HepG2 (cell line): ENCODE results near the gene TRRAP. TPM values are rescaled to one million over a fixed set of nuclear protein-coding genes. Genes with fewer than 3 reads are reported as not detected.
A peak's percentile ranks its signal among the peaks of the same experiment; 100 is the strongest.

Experiments
- CHD2 ChIP-seq: IDR thresholded peaks from 2 replicates; pipeline ENCODE4 v1.6.1; 2011; ENCODE audit warnings: low read depth, low read length, improper control_type of control experiment
- CREM ChIP-seq, 2 experiments: sonication (generic) in 1 of 2; formaldehyde crosslinking in 1 of 2; IDR thresholded peaks; 2 replicates each; pipeline versions ENCODE4 v1.4.0 to v1.6.1; 2016 to 2020; ENCODE audit warnings: antibody characterized with exemption in 1 of 2, mild to moderate bottlenecking in 1 of 2, missing genetic modification reagents in 1 of 2
- GPN1 ChIP-seq: sonication (generic); formaldehyde crosslinking; IDR thresholded peaks from 2 replicates; pipeline ENCODE4 v1.5.1; 2020; ENCODE audit warnings: missing genetic modification reagents, borderline replicate concordance
- HNRNPUL1 ChIP-seq: fragments of 200-400 bp; formaldehyde crosslinking; IDR thresholded peaks from 2 replicates; pipeline ENCODE4 v1.6.1; 2017; ENCODE audit warnings: low read depth, mild to moderate bottlenecking, low read length, moderate library complexity
- HOXA5 ChIP-seq: sonication (generic); formaldehyde crosslinking; IDR thresholded peaks from 2 replicates; pipeline ENCODE4 v1.4.0; 2020; ENCODE audit warnings: missing genetic modification reagents
- KLF9 ChIP-seq: IDR thresholded peaks from 2 replicates; pipeline ENCODE4 v1.6.1; 2016; ENCODE audit warnings: low read depth
- NR2F2 ChIP-seq: IDR thresholded peaks from 2 replicates; pipeline ENCODE4 v1.6.1; 2012; ENCODE audit warnings: low read depth, inconsistent platforms, borderline replicate concordance
- SIX1 ChIP-seq: sonication (generic); formaldehyde crosslinking; IDR thresholded peaks from 2 replicates; pipeline ENCODE4 v1.4.0; 2020; ENCODE audit warnings: missing genetic modification reagents, borderline replicate concordance
- SSRP1 ChIP-seq: IDR thresholded peaks from 2 replicates; pipeline ENCODE4 v1.6.1; 2016; ENCODE audit warnings: control low read depth
- TAF1 ChIP-seq: sonication (generic); formaldehyde crosslinking; IDR thresholded peaks from 2 replicates; pipeline ENCODE4 v1.4.0; 2020; ENCODE audit warnings: missing genetic modification reagents
- TIGD3 ChIP-seq: sonication (generic); formaldehyde crosslinking; IDR thresholded peaks from 2 replicates; pipeline ENCODE4 v1.5.1; 2020; ENCODE audit warnings: mild to moderate bottlenecking, missing genetic modification reagents, borderline replicate concordance
- ZBTB46 ChIP-seq: sonication (generic); formaldehyde crosslinking; IDR thresholded peaks from 2 replicates; pipeline ENCODE4 v1.4.0; 2020; ENCODE audit warnings: mild to moderate bottlenecking, missing genetic modification reagents, borderline replicate concordance
- ZBTB7B ChIP-seq: sonication (generic); formaldehyde crosslinking; IDR thresholded peaks from 2 replicates; pipeline ENCODE4 v1.4.0; 2020; ENCODE audit warnings: missing genetic modification reagents
- ZC3H13 ChIP-seq: sonication (generic); formaldehyde crosslinking; IDR thresholded peaks from 2 replicates; pipeline ENCODE4 v1.8.1; 2023; ENCODE audit warnings: mild to moderate bottlenecking, missing genetic modification reagents, moderate library complexity
- ZFY ChIP-seq: sonication (generic); formaldehyde crosslinking; IDR thresholded peaks from 2 replicates; pipeline ENCODE4 v1.4.0; 2020; ENCODE audit warnings: missing genetic modification reagents
- ZNF260 ChIP-seq: sonication (generic); formaldehyde crosslinking; IDR thresholded peaks from 2 replicates; pipeline ENCODE4 v1.4.0; 2020; ENCODE audit warnings: missing genetic modification reagents, low read depth, mild to moderate bottlenecking, borderline replicate concordance
- polyA plus RNA-seq, 8 experiments: library from polyadenylated mRNA; depleted of rRNA in 3 of 8; stranded (reverse) in 7 of 8; unstranded in 1 of 8; fragments of >200 nt; fragmentation: Illumina TruSeq in 4 of 8; extraction: Trizol in 4 of 8; gene quantifications; 2 replicates each; pipeline versions ENCODE4 v1.2.1 to v1.2.3, GENCODE V29; 2011 to 2016; ENCODE audit warnings: low read depth in 4 of 8, missing spikeins in 1 of 8, mixed read lengths in 1 of 8; ENCODE audit not compliant: insufficient read depth in 1 of 8
- total RNA-seq, 5 experiments: library from RNA; depleted of rRNA; stranded (reverse); fragments of >200 nt; fragmentation: Illumina TruSeq; extraction: Trizol; gene quantifications; 2 replicates each; pipeline ENCODE4 v1.2.3, GENCODE V29; 2016; ENCODE audit warnings: low read depth in 1 of 5
- TF ChIP-seq, protein P1 (sequence below): sonication (generic); formaldehyde crosslinking; IDR thresholded peaks from 2 replicates; pipeline ENCODE4 v1.4.0; 2020; ENCODE audit warnings: mild to moderate bottlenecking, missing genetic modification reagents
- TF ChIP-seq, protein P2 (sequence below): sonication (generic); formaldehyde crosslinking; IDR thresholded peaks from 2 replicates; pipeline ENCODE4 v1.4.0; 2020; ENCODE audit warnings: mild to moderate bottlenecking, low read depth, missing genetic modification reagents
- TF ChIP-seq, protein P3 (sequence below): IDR thresholded peaks from 2 replicates; pipeline ENCODE4 v1.6.1; 2016; ENCODE audit warnings: missing compliant biosample characterization, missing genetic modification reagents, borderline replicate concordance
- TF ChIP-seq, protein P4 (sequence below): sonication (generic); formaldehyde crosslinking; IDR thresholded peaks from 2 replicates; pipeline ENCODE4 v1.4.0; 2020; ENCODE audit warnings: missing genetic modification reagents
- TF ChIP-seq, protein P5 (sequence below): sonication (generic); formaldehyde crosslinking; IDR thresholded peaks from 2 replicates; pipeline ENCODE4 v1.8.1; 2023; ENCODE audit warnings: missing genetic modification reagents, mild to moderate bottlenecking, borderline replicate concordance

The TRRAP gene
- total and polyA plus RNA-seq, 2 of the 13 experiments (the other 11 are each of a cell fraction or from before 2014, with no cell fraction given): 8.6 to 10.5 TPM

- TF ChIP-seq, protein P1, sequence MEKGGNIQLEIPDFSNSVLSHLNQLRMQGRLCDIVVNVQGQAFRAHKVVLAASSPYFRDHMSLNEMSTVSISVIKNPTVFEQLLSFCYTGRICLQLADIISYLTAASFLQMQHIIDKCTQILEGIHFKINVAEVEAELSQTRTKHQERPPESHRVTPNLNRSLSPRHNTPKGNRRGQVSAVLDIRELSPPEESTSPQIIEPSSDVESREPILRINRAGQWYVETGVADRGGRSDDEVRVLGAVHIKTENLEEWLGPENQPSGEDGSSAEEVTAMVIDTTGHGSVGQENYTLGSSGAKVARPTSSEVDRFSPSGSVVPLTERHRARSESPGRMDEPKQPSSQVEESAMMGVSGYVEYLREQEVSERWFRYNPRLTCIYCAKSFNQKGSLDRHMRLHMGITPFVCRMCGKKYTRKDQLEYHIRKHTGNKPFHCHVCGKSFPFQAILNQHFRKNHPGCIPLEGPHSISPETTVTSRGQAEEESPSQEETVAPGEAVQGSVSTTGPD (CRISPR knock-in tag): no peak
- TF ChIP-seq, protein P2, sequence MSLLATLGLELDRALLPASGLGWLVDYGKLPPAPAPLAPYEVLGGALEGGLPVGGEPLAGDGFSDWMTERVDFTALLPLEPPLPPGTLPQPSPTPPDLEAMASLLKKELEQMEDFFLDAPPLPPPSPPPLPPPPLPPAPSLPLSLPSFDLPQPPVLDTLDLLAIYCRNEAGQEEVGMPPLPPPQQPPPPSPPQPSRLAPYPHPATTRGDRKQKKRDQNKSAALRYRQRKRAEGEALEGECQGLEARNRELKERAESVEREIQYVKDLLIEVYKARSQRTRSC (CRISPR knock-in tag): no peak
- TF ChIP-seq ZBTB7B (CRISPR knock-in tag) (no peak), ZFY (peak; percentile 30; the same call in 1 of the 2 replicates), CREM (IDR thresholded peaks at IDR 0.05) (peak; percentile 48), CREM (CRISPR knock-in tag; IDR thresholded peaks at IDR 0.05) (no peak), NR2F2 (no peak), CHD2 (no peak), HNRNPUL1 (no peak), ZBTB46 (CRISPR knock-in tag) (no peak), KLF9 (no peak), SSRP1 (peak; percentile 80), GPN1 (CRISPR knock-in tag) (no peak), ZNF260 (CRISPR knock-in tag) (no peak), ZC3H13 (no peak), TAF1 (no peak), HOXA5 (CRISPR knock-in tag) (no peak), TIGD3 (no peak), SIX1 (CRISPR knock-in tag) (no peak)
- TF ChIP-seq, protein P3, sequence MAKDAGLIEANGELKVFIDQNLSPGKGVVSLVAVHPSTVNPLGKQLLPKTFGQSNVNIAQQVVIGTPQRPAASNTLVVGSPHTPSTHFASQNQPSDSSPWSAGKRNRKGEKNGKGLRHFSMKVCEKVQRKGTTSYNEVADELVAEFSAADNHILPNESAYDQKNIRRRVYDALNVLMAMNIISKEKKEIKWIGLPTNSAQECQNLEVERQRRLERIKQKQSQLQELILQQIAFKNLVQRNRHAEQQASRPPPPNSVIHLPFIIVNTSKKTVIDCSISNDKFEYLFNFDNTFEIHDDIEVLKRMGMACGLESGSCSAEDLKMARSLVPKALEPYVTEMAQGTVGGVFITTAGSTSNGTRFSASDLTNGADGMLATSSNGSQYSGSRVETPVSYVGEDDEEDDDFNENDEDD (CRISPR knock-in tag): no peak
- TF ChIP-seq, protein P4, sequence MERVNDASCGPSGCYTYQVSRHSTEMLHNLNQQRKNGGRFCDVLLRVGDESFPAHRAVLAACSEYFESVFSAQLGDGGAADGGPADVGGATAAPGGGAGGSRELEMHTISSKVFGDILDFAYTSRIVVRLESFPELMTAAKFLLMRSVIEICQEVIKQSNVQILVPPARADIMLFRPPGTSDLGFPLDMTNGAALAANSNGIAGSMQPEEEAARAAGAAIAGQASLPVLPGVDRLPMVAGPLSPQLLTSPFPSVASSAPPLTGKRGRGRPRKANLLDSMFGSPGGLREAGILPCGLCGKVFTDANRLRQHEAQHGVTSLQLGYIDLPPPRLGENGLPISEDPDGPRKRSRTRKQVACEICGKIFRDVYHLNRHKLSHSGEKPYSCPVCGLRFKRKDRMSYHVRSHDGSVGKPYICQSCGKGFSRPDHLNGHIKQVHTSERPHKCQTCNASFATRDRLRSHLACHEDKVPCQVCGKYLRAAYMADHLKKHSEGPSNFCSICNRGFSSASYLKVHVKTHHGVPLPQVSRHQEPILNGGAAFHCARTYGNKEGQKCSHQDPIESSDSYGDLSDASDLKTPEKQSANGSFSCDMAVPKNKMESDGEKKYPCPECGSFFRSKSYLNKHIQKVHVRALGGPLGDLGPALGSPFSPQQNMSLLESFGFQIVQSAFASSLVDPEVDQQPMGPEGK (CRISPR knock-in tag): peak; percentile 53; the same call in 1 of the 2 replicates
- TF ChIP-seq, protein P5, sequence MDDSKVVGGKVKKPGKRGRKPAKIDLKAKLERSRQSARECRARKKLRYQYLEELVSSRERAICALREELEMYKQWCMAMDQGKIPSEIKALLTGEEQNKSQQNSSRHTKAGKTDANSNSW (CRISPR knock-in tag): no peak
Observed at GRCh38 chr7:98922392-98923187, 44.3 kb downstream of the TRRAP start (continued).
